HCT116 (cell line): ENCODE measurements around the gene ACP4. TPM values are rescaled to one million over a fixed set of nuclear protein-coding genes. Genes with fewer than 3 reads are reported as not detected.
"Not testable (repeated sequence)": the region's sequence is repeated elsewhere in the genome, so short reads cannot be mapped to it uniquely, and the experiment has no call there.

ENCODE experiments used
- ATAC-seq: fragments of 200-7000 bp; cut with Tn5 transposase; 2 replicates; pipeline ENCODE4 v1.9.1; 2020; ENCODE audit warnings: mild to moderate bottlenecking, moderate library complexity
- BruUV-seq: library from RNA; stranded (reverse); fragments of 400-500 nt; replicated peaks from 2 replicates; lab custom pipeline; 2021; lab: Mats Ljungman, UMichigan
- CTCF ChIA-PET: fragments of 300-600 bp; sonication (Branson Sonifier 250); formaldehyde crosslinking; loops from one replicate; lab custom pipeline; 2021; ENCODE audit warnings: antibody characterized with exemption; lab: Charles Lee
- POLR2A ChIA-PET: fragments of 300-600, 350-600 bp; sonication (Branson Sonifier 250); formaldehyde crosslinking; loops from one replicate; lab custom pipeline; 2021; ENCODE audit warnings: antibody characterized with exemption; lab: Charles Lee
- RAD21 ChIA-PET, 2 experiments: fragments of 300-600 bp; sonication (Branson Sonifier 250); formaldehyde crosslinking; loops; one replicate each; lab custom pipeline; 2023; ENCODE audit warnings: low total read pairs in 2 of 2; ENCODE audit not compliant: uncharacterized antibody in 2 of 2, unreplicated experiment in 2 of 2, low non-redundant PET in 1 of 2; lab: Charles Lee
- DNase-seq: peaks from one replicate; pipeline ENCODE4 v3.0.0-alpha.2; 2010; ENCODE audit warnings: low read depth, low spot score
- H2AFZ ChIP-seq: fragments of 200-600 bp; shearing (Covaris generic), sonication (generic); 2 replicates; pipeline ENCODE4 v1.6.1; 2017; ENCODE audit warnings: low read depth, mixed run types, mixed read lengths, antibody characterized with exemption, low read length; ENCODE audit not compliant: poor library complexity, severe bottlenecking
- H3K27ac ChIP-seq: 2 replicates; pipeline ENCODE4 v1.5.1; 2012; ENCODE audit warnings: low read depth, low read length
- H3K27me3 ChIP-seq: fragments of 200-600 bp; sonication (generic); 2 replicates; pipeline ENCODE4 v1.6.1; 2016; ENCODE audit warnings: mixed run types, low read length, mixed read lengths; ENCODE audit not compliant: insufficient read depth
- H3K36me3 ChIP-seq, 2 experiments: fragments of 200-500 bp in 1 of 2; fragments of 200-600 bp in 1 of 2; sonication (Bioruptor generic) in 1 of 2; sonication (generic) in 1 of 2; 2 replicates each; pipeline versions ENCODE4 v1.5.1 to v1.6.1; 2014 to 2016; ENCODE audit warnings: low read length in 2 of 2, inconsistent platforms in 1 of 2, mixed read lengths in 1 of 2, mixed run types in 1 of 2; ENCODE audit not compliant: insufficient read depth in 2 of 2, control insufficient read depth in 1 of 2
- H3K4me1 ChIP-seq, 2 experiments: fragments of 200-600 bp in 1 of 2; sonication (generic) in 1 of 2; 2 replicates each; pipeline versions ENCODE4 v1.5.1 to v1.6.1; 2012 to 2017; ENCODE audit warnings: low read length in 2 of 2, inconsistent platforms in 1 of 2, mild to moderate bottlenecking in 1 of 2, mixed read lengths in 1 of 2, mixed run types in 1 of 2, moderate library complexity in 1 of 2; ENCODE audit not compliant: insufficient read depth in 2 of 2, control insufficient read depth in 1 of 2
- H3K4me2 ChIP-seq: fragments of 200-600 bp; sonication (generic); 2 replicates; pipeline ENCODE4 v1.6.1; 2017; ENCODE audit warnings: mixed run types, low read length, mixed read lengths
- H3K4me3 ChIP-seq, 2 experiments: fragments of 200-600 bp in 1 of 2; sonication (generic) in 1 of 2; replicated peaks in 1 of 2; 2 replicates each; pipeline ENCODE4 v1.5.1; 2011 to 2016; ENCODE audit warnings: low read length in 2 of 2, control low read depth in 1 of 2, low read depth in 1 of 2, mild to moderate bottlenecking in 1 of 2, mixed read lengths in 1 of 2, mixed run types in 1 of 2
- H3K79me2 ChIP-seq: fragments of 200-600 bp; sonication (generic); 2 replicates; pipeline ENCODE4 v1.6.1; 2017; ENCODE audit warnings: mild to moderate bottlenecking, mixed run types, low read length, moderate library complexity, mixed read lengths; ENCODE audit not compliant: insufficient read depth
- H3K9ac ChIP-seq: fragments of 200-600 bp; sonication (generic); 2 replicates; pipeline ENCODE4 v1.6.1; 2016; ENCODE audit warnings: low read length, mixed read lengths
- H3K9me2 ChIP-seq: fragments of 200-600 bp; sonication (generic), shearing (Covaris generic); 2 replicates; pipeline ENCODE4 v1.6.1; 2017; ENCODE audit warnings: mixed run types, mild to moderate bottlenecking, moderate library complexity; ENCODE audit not compliant: insufficient read depth
- H3K9me3 ChIP-seq, 2 experiments: fragments of 200-500 bp in 1 of 2; fragments of 200-600 bp in 1 of 2; sonication (Bioruptor generic) in 1 of 2; sonication (generic) in 1 of 2; 2 replicates each; pipeline ENCODE4 v1.6.1; 2014 to 2017; ENCODE audit warnings: low read length in 2 of 2, mixed read lengths in 2 of 2, inconsistent platforms in 1 of 2, low read depth in 1 of 2, mild to moderate bottlenecking in 1 of 2, mixed run types in 1 of 2, moderate library complexity in 1 of 2; ENCODE audit not compliant: control insufficient read depth in 1 of 2, insufficient read depth in 1 of 2
- H4K20me1 ChIP-seq: fragments of 200-600 bp; sonication (generic), shearing (Covaris generic); 2 replicates; pipeline ENCODE4 v1.6.1; 2017; ENCODE audit warnings: mixed run types, mild to moderate bottlenecking, moderate library complexity; ENCODE audit not compliant: insufficient read depth
- CEBPB ChIP-seq: IDR thresholded peaks from 2 replicates; pipeline ENCODE4 v1.6.1; 2012; ENCODE audit warnings: low read depth
- EGR1 ChIP-seq: IDR thresholded peaks from 2 replicates; pipeline ENCODE4 v1.6.1; 2012; ENCODE audit warnings: low read depth
- JUND ChIP-seq: IDR thresholded peaks from 2 replicates; pipeline ENCODE4 v1.6.1; 2012
- POLR2A ChIP-seq: IDR thresholded peaks from 2 replicates; pipeline ENCODE4 v1.7.0; 2011; ENCODE audit warnings: borderline replicate concordance; ENCODE audit not compliant: insufficient read depth, insufficient read length; ENCODE audit errors: extremely low read depth
- POLR2AphosphoS5 ChIP-seq: IDR thresholded peaks from 2 replicates; pipeline ENCODE4 v1.6.1; 2011; ENCODE audit warnings: mild to moderate bottlenecking, low read depth, low read length, moderate library complexity
- RAD21 ChIP-seq: IDR thresholded peaks from 2 replicates; pipeline ENCODE4 v1.6.1; 2012; ENCODE audit warnings: low read depth, mild to moderate bottlenecking
- SP1 ChIP-seq: IDR thresholded peaks from 2 replicates; pipeline ENCODE4 v1.6.1; 2012; ENCODE audit warnings: low read depth
- intact Hi-C: fragments of 100-400 bp; cut with micrococcal nuclease; formaldehyde crosslinking; loops from 2 replicates; pipeline ENCODE4 v1.10.0; 2022
- total RNA-seq: library from RNA; stranded (reverse); gene quantifications from one replicate; pipeline ENCODE4 v1.2.1, GENCODE V29; 2021; ENCODE audit not compliant: unreplicated experiment
- TF ChIP-seq, protein P1 (sequence below), 3 experiments: fragments of 200-600 bp in 1 of 3; sonication (generic) in 1 of 3; IDR thresholded peaks in 2 of 3; conservative IDR thresholded peaks in 1 of 3; 2 replicates each; pipeline ENCODE4 v1.5.1; 2012 to 2017; ENCODE audit warnings: low read depth in 2 of 3, low read length in 2 of 3, antibody characterized with exemption in 1 of 3, borderline replicate concordance in 1 of 3, control low read depth in 1 of 3, mild to moderate bottlenecking in 1 of 3, mixed read lengths in 1 of 3, mixed run types in 1 of 3, moderate library complexity in 1 of 3; ENCODE audit not compliant: insufficient read depth in 1 of 3
- TF ChIP-seq, protein P2 (sequence below): IDR thresholded peaks from 2 replicates; pipeline ENCODE4 v1.6.1; 2012

ACP4 gene
- total RNA-seq, 1 experiment from 2014 or later, result not detected

DNA sequence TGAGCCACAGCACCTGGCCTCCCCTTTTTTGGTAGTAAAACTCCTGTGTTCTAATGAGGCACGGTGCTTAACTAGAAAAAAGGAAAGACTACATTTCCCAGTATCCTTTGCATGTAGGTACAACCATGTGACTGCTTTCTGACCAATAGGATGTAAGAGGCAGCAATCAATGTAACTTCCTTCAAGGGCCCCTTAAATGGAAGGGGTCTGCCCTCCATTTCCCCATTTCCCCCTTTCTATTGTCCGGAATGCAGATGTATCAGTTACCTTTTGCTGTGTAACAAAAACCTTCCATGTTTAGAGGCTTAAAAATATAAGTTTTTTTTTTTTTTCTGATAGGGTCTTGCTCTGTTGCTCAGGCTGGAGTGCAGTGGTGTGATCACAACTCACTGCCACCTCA, 17.7 kb upstream of the ACP4 start:
- no TSS peak for BruUV-seq
- TF ChIP-seq, protein P1, sequence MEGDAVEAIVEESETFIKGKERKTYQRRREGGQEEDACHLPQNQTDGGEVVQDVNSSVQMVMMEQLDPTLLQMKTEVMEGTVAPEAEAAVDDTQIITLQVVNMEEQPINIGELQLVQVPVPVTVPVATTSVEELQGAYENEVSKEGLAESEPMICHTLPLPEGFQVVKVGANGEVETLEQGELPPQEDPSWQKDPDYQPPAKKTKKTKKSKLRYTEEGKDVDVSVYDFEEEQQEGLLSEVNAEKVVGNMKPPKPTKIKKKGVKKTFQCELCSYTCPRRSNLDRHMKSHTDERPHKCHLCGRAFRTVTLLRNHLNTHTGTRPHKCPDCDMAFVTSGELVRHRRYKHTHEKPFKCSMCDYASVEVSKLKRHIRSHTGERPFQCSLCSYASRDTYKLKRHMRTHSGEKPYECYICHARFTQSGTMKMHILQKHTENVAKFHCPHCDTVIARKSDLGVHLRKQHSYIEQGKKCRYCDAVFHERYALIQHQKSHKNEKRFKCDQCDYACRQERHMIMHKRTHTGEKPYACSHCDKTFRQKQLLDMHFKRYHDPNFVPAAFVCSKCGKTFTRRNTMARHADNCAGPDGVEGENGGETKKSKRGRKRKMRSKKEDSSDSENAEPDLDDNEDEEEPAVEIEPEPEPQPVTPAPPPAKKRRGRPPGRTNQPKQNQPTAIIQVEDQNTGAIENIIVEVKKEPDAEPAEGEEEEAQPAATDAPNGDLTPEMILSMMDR (IDR thresholded peaks at IDR 0.05 in 2 of 3, conservative IDR thresholded peaks at IDR 0.05 in 1 of 3; ENCODE audit: borderline replicate concordance in 1 of 3, insufficient read depth in 1 of 3, low read depth in 2 of 3, low read length in 2 of 3), result no peak
- TF ChIP-seq SP1 (peak; percentile 85), CEBPB (no peak), RAD21 (no peak), EGR1 (no peak), POLR2A (no peak), POLR2AphosphoS5 (no peak), JUND (no peak)
- TF ChIP-seq, protein P2, sequence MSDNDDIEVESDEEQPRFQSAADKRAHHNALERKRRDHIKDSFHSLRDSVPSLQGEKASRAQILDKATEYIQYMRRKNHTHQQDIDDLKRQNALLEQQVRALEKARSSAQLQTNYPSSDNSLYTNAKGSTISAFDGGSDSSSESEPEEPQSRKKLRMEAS, result no peak
- no peak overlapping the region for H3K9ac ChIP-seq
- H3K27me3 ChIP-seq, result peaks cover under 1% of the 10 kb centered on the region; the same call in 1 of the 2 replicates
- H3K9me3 ChIP-seq, result no peaks in the 10 kb centered on the region
- peaks cover 0 to 8% of the 10 kb centered on the region in 2 experiments; a peak in 2 of 4 replicates for H3K4me1 ChIP-seq
- CTCF ChIA-PET, result interaction anchor here (1.4 kb wide), 1 partner anchor 67 kb away, joined by 3 read pairs; no protein-coding TSS in a partner anchor
- H3K79me2 ChIP-seq, result no peaks in the 10 kb centered on the region
- DNase-seq (peak; percentile 48), ATAC-seq (peak; percentile 90)
- H4K20me1 ChIP-seq, result no peaks in the 10 kb centered on the region
- H2AFZ ChIP-seq, result peak overlapping the region; percentile 86
- intact Hi-C loops, result no loop called here
- no peak overlapping the region for H3K4me3 ChIP-seq
- no peaks in the 10 kb centered on the region for H3K36me3 ChIP-seq
- POLR2A ChIA-PET, result no interaction called here
- no peak overlapping the region; the same call in 1 of the 2 replicates for H3K4me2 ChIP-seq
- H3K9me2 ChIP-seq, result no peaks in the 10 kb centered on the region
- RAD21 ChIA-PET, result no interaction called here
- H3K27ac ChIP-seq, result no peak overlapping the region

DNA sequence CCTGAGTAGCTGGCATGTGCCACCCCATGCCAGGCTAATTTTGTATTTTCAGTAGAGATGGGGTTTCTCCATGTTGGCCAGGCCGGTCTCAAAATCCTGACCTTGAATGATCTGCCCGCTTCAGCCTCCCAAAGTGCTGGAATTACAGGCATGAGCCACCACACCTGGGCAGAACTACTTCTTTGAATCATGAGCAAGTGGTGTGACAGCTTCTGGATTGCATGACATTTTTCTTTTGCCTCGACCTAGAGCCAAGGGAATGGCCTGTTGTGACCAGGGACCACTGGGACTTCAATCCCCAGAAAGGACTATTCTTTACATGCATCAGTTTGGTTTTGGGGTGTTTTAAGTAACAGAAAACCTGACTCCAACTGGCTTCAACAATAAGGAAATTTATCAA, 17.3 kb upstream of the ACP4 start:
- H3K27me3 ChIP-seq, intact Hi-C loops, ATAC-seq, BruUV-seq, H3K79me2 ChIP-seq, H3K4me1 ChIP-seq, H4K20me1 ChIP-seq, H3K4me2 ChIP-seq, DNase-seq, RAD21 ChIA-PET, H3K9me3 ChIP-seq, H3K9ac ChIP-seq, H3K27ac ChIP-seq, POLR2A ChIA-PET, H3K36me3 ChIP-seq, H3K9me2 ChIP-seq, H3K4me3 ChIP-seq: not testable (repeated sequence)
- peak overlapping the region; percentile 86 for H2AFZ ChIP-seq
- CTCF ChIA-PET, result interaction anchor here (1.4 kb wide), 1 partner anchor 67 kb away, joined by 3 read pairs; no protein-coding TSS in a partner anchor

DNA sequence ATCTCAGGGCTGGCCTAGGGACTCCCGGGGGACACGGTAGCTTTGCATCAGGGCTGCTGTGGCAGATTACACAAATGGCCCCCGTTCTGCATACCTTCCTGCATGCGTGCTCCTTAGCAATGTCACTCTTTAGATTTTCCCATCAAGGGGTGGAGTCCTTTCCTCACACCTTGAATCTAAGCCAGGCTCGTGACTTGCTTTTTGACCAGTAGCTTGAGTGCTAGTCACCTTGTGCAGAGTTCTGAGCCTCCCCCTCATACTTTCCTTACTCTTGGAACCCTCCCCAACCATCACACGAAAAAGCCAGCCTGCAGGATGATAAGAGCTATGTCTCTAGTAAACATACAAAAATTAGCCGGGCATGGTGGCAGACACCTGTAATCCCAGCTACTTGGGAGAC, 16.8 kb upstream of the ACP4 start:
- H4K20me1 ChIP-seq, POLR2A ChIA-PET, H3K27ac ChIP-seq, RAD21 ChIA-PET, H3K4me2 ChIP-seq, ATAC-seq, H3K36me3 ChIP-seq, H2AFZ ChIP-seq, H3K9ac ChIP-seq, intact Hi-C loops, H3K79me2 ChIP-seq, DNase-seq, BruUV-seq, H3K9me3 ChIP-seq, H3K9me2 ChIP-seq, H3K4me3 ChIP-seq: not testable (repeated sequence)
- Histone ChIP-seq H3K27me3 (peaks cover 10% of the 10 kb centered on the region; the same call in 1 of the 2 replicates), H3K4me1 (peaks cover 6 to 14% of the 10 kb centered on the region in 2 experiments; a peak in 3 of 4 replicates)
- CTCF ChIA-PET, result interaction anchor here (1.4 kb wide), 1 partner anchor 68 kb away, joined by 3 read pairs; no protein-coding TSS in a partner anchor
